Loucy (cell line): Measurements from ENCODE around the gene CHCHD4.

Experiments
- EZH2phosphoT487 ChIP-seq: fragments of 200-600 bp; IDR thresholded peaks from 2 replicates; pipeline ENCODE4 v1.6.1; 2018; ENCODE audit warnings: antibody characterized with exemption, mild to moderate bottlenecking, moderate library complexity, borderline replicate concordance
- TF ChIP-seq, protein P1 (sequence below): fragments of 200-600 bp; sonication (generic); conservative IDR thresholded peaks from 2 replicates; pipeline ENCODE4 v1.5.1; 2014; ENCODE audit warnings: mild to moderate bottlenecking, antibody characterized with exemption, low read length

DNA sequence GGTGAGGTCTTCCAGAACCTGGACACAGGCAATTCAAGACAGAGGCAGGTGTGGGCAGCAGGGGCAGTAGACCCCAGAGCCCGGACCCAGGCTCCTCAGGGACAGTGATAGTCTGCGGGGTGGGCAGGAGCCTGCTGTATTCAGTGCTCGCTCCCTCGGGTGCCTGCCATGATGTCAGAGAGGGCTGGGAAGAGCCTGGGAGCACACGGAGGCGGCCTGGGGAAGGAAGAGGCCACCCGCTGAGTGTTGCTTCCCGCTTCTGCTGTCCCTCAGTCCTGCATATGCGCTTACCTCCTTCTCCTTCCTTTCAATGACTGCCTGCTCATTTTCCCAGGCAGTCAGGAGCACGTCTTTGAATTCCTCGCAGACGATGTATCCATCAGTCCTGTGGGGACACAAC, 22.9 kb upstream of the CHCHD4 start:
- TF ChIP-seq, protein P1, sequence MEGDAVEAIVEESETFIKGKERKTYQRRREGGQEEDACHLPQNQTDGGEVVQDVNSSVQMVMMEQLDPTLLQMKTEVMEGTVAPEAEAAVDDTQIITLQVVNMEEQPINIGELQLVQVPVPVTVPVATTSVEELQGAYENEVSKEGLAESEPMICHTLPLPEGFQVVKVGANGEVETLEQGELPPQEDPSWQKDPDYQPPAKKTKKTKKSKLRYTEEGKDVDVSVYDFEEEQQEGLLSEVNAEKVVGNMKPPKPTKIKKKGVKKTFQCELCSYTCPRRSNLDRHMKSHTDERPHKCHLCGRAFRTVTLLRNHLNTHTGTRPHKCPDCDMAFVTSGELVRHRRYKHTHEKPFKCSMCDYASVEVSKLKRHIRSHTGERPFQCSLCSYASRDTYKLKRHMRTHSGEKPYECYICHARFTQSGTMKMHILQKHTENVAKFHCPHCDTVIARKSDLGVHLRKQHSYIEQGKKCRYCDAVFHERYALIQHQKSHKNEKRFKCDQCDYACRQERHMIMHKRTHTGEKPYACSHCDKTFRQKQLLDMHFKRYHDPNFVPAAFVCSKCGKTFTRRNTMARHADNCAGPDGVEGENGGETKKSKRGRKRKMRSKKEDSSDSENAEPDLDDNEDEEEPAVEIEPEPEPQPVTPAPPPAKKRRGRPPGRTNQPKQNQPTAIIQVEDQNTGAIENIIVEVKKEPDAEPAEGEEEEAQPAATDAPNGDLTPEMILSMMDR: no peak
- no peak for TF ChIP-seq EZH2phosphoT487
